Dendritic cell treated with granulocyte-macrophage colony-stimulating factor and Interleukin-4, amounts not matched to agents 40 ng/mL and 50 ng/mL, for 4 days (primary cell): ENCODE measurements around the gene GALNT10.

Experiments
- H3K27ac Mint-ChIP-seq: one replicate; pipeline ENCODE4 v1.8.0; 2022; ENCODE audit warnings: mild to moderate bottlenecking, mixed read lengths
- H3K27me3 Mint-ChIP-seq: one replicate; pipeline ENCODE4 v1.8.0; 2022; ENCODE audit warnings: mild to moderate bottlenecking, mixed read lengths
- H3K36me3 Mint-ChIP-seq: one replicate; pipeline ENCODE4 v1.8.0; 2022; ENCODE audit warnings: low read depth, mixed read lengths
- H3K4me1 Mint-ChIP-seq: one replicate; pipeline ENCODE4 v1.8.0; 2022; ENCODE audit warnings: low read depth, mixed read lengths
- H3K4me3 Mint-ChIP-seq: one replicate; pipeline ENCODE4 v1.8.0; 2022; ENCODE audit warnings: mild to moderate bottlenecking, moderate library complexity, mixed read lengths
- H3K9me3 Mint-ChIP-seq: one replicate; pipeline ENCODE4 v1.8.0; 2022; ENCODE audit warnings: mixed read lengths
- intact Hi-C: fragments of 100-400 bp; cut with micrococcal nuclease; formaldehyde crosslinking; loops from one replicate; pipeline ENCODE4 v1.15.0; 2022

The GALNT10 gene

GRCh38 chr5:154218786-154219185, 28.3 kb downstream of the GALNT10 start:
- H3K4me3 Mint-ChIP-seq, result no peak overlapping the region
- no peaks in the 10 kb centered on the region for H3K9me3 Mint-ChIP-seq
- peaks cover 16% of the 10 kb centered on the region for H3K36me3 Mint-ChIP-seq
- no peaks in the 10 kb centered on the region for H3K27me3 Mint-ChIP-seq
- intact Hi-C loops, result no loop called here
- H3K4me1 Mint-ChIP-seq, result peaks cover 36% of the 10 kb centered on the region
- no peak overlapping the region for H3K27ac Mint-ChIP-seq

GRCh38 chr5:154220625-154221024, 30.1 kb downstream of the GALNT10 start:
- H3K27ac Mint-ChIP-seq, result no peak overlapping the region
- H3K4me3 Mint-ChIP-seq, result no peak overlapping the region
- no peaks in the 10 kb centered on the region for H3K9me3 Mint-ChIP-seq
- peaks cover 19% of the 10 kb centered on the region for H3K36me3 Mint-ChIP-seq
- H3K27me3 Mint-ChIP-seq, result no peaks in the 10 kb centered on the region
- H3K4me1 Mint-ChIP-seq, result peaks cover 36% of the 10 kb centered on the region
- intact Hi-C loops, result no loop called here

- Mint-ChIP-seq H3K4me3 (no peak overlapping the region), H3K36me3 (peaks cover 23% of the 10 kb centered on the region), H3K27ac (peak overlapping the region; percentile 80), H3K9me3 (no peaks in the 10 kb centered on the region), H3K4me1 (peaks cover 36% of the 10 kb centered on the region), H3K27me3 (no peaks in the 10 kb centered on the region)
- intact Hi-C loops, result no loop called here
These were observed 30.9 kb downstream of the GALNT10 start for GRCh38 chr5:154221371-154221896.

GRCh38 chr5:154222414-154222813, 31.9 kb downstream of the GALNT10 start:
- peaks cover 32% of the 10 kb centered on the region for H3K36me3 Mint-ChIP-seq
- no peak overlapping the region for H3K4me3 Mint-ChIP-seq
- intact Hi-C loops, result no loop called here

GRCh38 chr5:154223320-154223719, 32.8 kb downstream of the GALNT10 start:
- Mint-ChIP-seq H3K4me3 (no peak overlapping the region), H3K27ac (no peak overlapping the region), H3K36me3 (peaks cover 38% of the 10 kb centered on the region), H3K9me3 (peaks cover 16% of the 10 kb centered on the region), H3K27me3 (no peaks in the 10 kb centered on the region), H3K4me1 (peaks cover 30% of the 10 kb centered on the region)
- intact Hi-C loops, result no loop called here

More at GRCh38 chr5:154222414-154222813, 31.9 kb downstream of the GALNT10 start:
- H3K9me3 Mint-ChIP-seq, result peaks cover 9% of the 10 kb centered on the region
- H3K4me1 Mint-ChIP-seq, result peaks cover 30% of the 10 kb centered on the region
- no peaks in the 10 kb centered on the region for H3K27me3 Mint-ChIP-seq
- peak overlapping the region; percentile 80 for H3K27ac Mint-ChIP-seq

- Mint-ChIP-seq H3K4me1 (peaks cover 27% of the 10 kb centered on the region), H3K9me3 (peaks cover 16% of the 10 kb centered on the region), H3K4me3 (no peak overlapping the region), H3K27ac (no peak overlapping the region), H3K36me3 (peaks cover 28% of the 10 kb centered on the region), H3K27me3 (no peaks in the 10 kb centered on the region)
- intact Hi-C loops, result no loop called here
These were observed 36.6 kb downstream of the GALNT10 start for GRCh38 chr5:154227090-154227489.

- Mint-ChIP-seq H3K36me3 (peaks cover 28% of the 10 kb centered on the region), H3K4me3 (peak overlapping the region; percentile 59), H3K4me1 (peaks cover 16% of the 10 kb centered on the region), H3K27me3 (no peaks in the 10 kb centered on the region), H3K9me3 (peaks cover 16% of the 10 kb centered on the region), H3K27ac (peak overlapping the region; percentile 72)
- intact Hi-C loops, result no loop called here
These were observed 38.2 kb downstream of the GALNT10 start for GRCh38 chr5:154228696-154229095.

GRCh38 chr5:154230526-154230925, 40.0 kb downstream of the GALNT10 start:
- intact Hi-C loops, result no loop called here
- Mint-ChIP-seq H3K9me3 (peaks cover 16% of the 10 kb centered on the region), H3K4me1 (peaks cover 9% of the 10 kb centered on the region), H3K4me3 (no peak overlapping the region), H3K27me3 (no peaks in the 10 kb centered on the region), H3K36me3 (peaks cover 26% of the 10 kb centered on the region), H3K27ac (no peak overlapping the region)

- Mint-ChIP-seq H3K27me3 (no peaks in the 10 kb centered on the region), H3K4me1 (no peaks in the 10 kb centered on the region), H3K27ac (no peak overlapping the region), H3K4me3 (no peak overlapping the region), H3K36me3 (peaks cover 6% of the 10 kb centered on the region), H3K9me3 (no peaks in the 10 kb centered on the region)
- intact Hi-C loops, result no loop called here
These were observed 44.0 kb downstream of the GALNT10 start for GRCh38 chr5:154234551-154234950.

GRCh38 chr5:154236011-154236410, 45.5 kb downstream of the GALNT10 start:
- intact Hi-C loops, result no loop called here
- no peak overlapping the region for H3K27ac Mint-ChIP-seq
- H3K4me3 Mint-ChIP-seq, result no peak overlapping the region
- H3K27me3 Mint-ChIP-seq, result no peaks in the 10 kb centered on the region
- peaks cover 3% of the 10 kb centered on the region for H3K36me3 Mint-ChIP-seq
- H3K4me1 Mint-ChIP-seq, result no peaks in the 10 kb centered on the region
- no peaks in the 10 kb centered on the region for H3K9me3 Mint-ChIP-seq

- Mint-ChIP-seq H3K27me3 (no peaks in the 10 kb centered on the region), H3K36me3 (no peaks in the 10 kb centered on the region), H3K9me3 (no peaks in the 10 kb centered on the region), H3K4me3 (no peak overlapping the region), H3K4me1 (no peaks in the 10 kb centered on the region), H3K27ac (no peak overlapping the region)
- intact Hi-C loops, result no loop called here
These were observed 46.2 kb downstream of the GALNT10 start for GRCh38 chr5:154236536-154237375.

- Mint-ChIP-seq H3K27me3 (no peaks in the 10 kb centered on the region), H3K4me3 (no peak overlapping the region), H3K9me3 (no peaks in the 10 kb centered on the region), H3K27ac (no peak overlapping the region), H3K36me3 (no peaks in the 10 kb centered on the region), H3K4me1 (no peaks in the 10 kb centered on the region)
- intact Hi-C loops, result no loop called here
These were observed 46.8 kb downstream of the GALNT10 start for GRCh38 chr5:154237376-154237743.

GRCh38 chr5:154237946-154238345, 47.4 kb downstream of the GALNT10 start:
- Mint-ChIP-seq H3K4me1 (peaks cover 4% of the 10 kb centered on the region), H3K36me3 (no peaks in the 10 kb centered on the region), H3K9me3 (no peaks in the 10 kb centered on the region), H3K27ac (no peak overlapping the region), H3K27me3 (no peaks in the 10 kb centered on the region), H3K4me3 (no peak overlapping the region)
- intact Hi-C loops, result no loop called here

- peak overlapping the region; percentile 33 for H3K27ac Mint-ChIP-seq
- no peaks in the 10 kb centered on the region for H3K9me3 Mint-ChIP-seq
- H3K27me3 Mint-ChIP-seq, result no peaks in the 10 kb centered on the region
- intact Hi-C loops, result no loop called here
- H3K36me3 Mint-ChIP-seq, result no peaks in the 10 kb centered on the region
- no peak overlapping the region for H3K4me3 Mint-ChIP-seq
- H3K4me1 Mint-ChIP-seq, result peaks cover 7% of the 10 kb centered on the region
These were observed 48.4 kb downstream of the GALNT10 start for GRCh38 chr5:154238776-154239481.
